Astrocyte of the spinal cord (primary cell): ENCODE data around the gene IL1RL2.

ENCODE experiments used
- DNase-seq: peaks from one replicate; pipeline ENCODE4 v3.0.0; 2011; ENCODE audit warnings: low read depth, low spot score
- H3K4me3 ChIP-seq: 2 replicates; pipeline ENCODE4 v1.5.1; 2011; ENCODE audit warnings: low read depth, mild to moderate bottlenecking, low read length, moderate library complexity
- CTCF ChIP-seq: IDR thresholded peaks from 2 replicates; pipeline ENCODE4 v1.5.1; 2012; ENCODE audit warnings: low read depth, mild to moderate bottlenecking, low read length, inconsistent platforms
- in situ Hi-C: cut with HindIII; loops from 2 replicates; pipeline ENCODE4 v1.10.0; 2017; ENCODE audit warnings: low sequenced_read_pairs

IL1RL2 gene

GRCh38 chr2:102236132-102236531 lies 49.3 kb downstream of the IL1RL2 start:
- no peak overlapping the region for H3K4me3 ChIP-seq
- DNase-seq: no peak
- TF ChIP-seq CTCF: no peak
- in situ Hi-C loops: no loop called here

GRCh38 chr2:102237176-102237575 lies 50.4 kb downstream of the IL1RL2 start:
- no peak for DNase-seq
- H3K4me3 ChIP-seq: no peak overlapping the region
- in situ Hi-C loops: no loop called here
- no peak for TF ChIP-seq CTCF

GRCh38 chr2:102238039-102238756 lies 51.4 kb downstream of the IL1RL2 start:
- TF ChIP-seq CTCF: no peak
- H3K4me3 ChIP-seq: no peak overlapping the region
- DNase-seq: peak; percentile 62
- in situ Hi-C loops: no loop called here

- DNase-seq: no peak
- no peak for TF ChIP-seq CTCF
- no peak overlapping the region for H3K4me3 ChIP-seq
- in situ Hi-C loops: no loop called here
Measured at GRCh38 chr2:102238778-102239177, 52.0 kb downstream of the IL1RL2 start.

- no peak for TF ChIP-seq CTCF
- DNase-seq: no peak
- H3K4me3 ChIP-seq: no peak overlapping the region
- in situ Hi-C loops: no loop called here
Measured at GRCh38 chr2:102239344-102239743, 52.5 kb downstream of the IL1RL2 start.

- in situ Hi-C loops: no loop called here
- TF ChIP-seq CTCF: peak; percentile 97
- peak; percentile 95 for DNase-seq
- H3K4me3 ChIP-seq: no peak overlapping the region
Measured at GRCh38 chr2:102240640-102241370, 54.0 kb downstream of the IL1RL2 start.
